ENCODE measurements around the gene CTAG2.

- no peak for TF ChIP-seq CTCF (IDR thresholded peaks at IDR 0.05; ENCODE audit: poor library complexity, severe bottlenecking)
- TF ChIP-seq RAD21 (conservative IDR thresholded peaks at IDR 0.05), result no peak
- TF ChIP-seq SMC3 (conservative IDR thresholded peaks at IDR 0.05; ENCODE audit: poor library complexity), result no peak
- TF ChIP-seq REST (IDR thresholded peaks at IDR 0.05; ENCODE audit: borderline replicate concordance), result no peak
- TF ChIP-seq EP300 (conservative IDR thresholded peaks at IDR 0.05; ENCODE audit: poor library complexity, severe bottlenecking), result no peak
- TF ChIP-seq POLR2AphosphoS5 (IDR thresholded peaks at IDR 0.05), result no peak
- TF ChIP-seq EZH2 (IDR thresholded peaks at IDR 0.05; ENCODE audit: borderline replicate concordance, insufficient read depth, low read length, poor library complexity, severe bottlenecking), result no peak
- TF ChIP-seq TAF1 (IDR thresholded peaks at IDR 0.05; ENCODE audit: low read depth), result no peak
Measured at GRCh38 chrX:154654925-154655324, 1.5 kb upstream of the CTAG2 start.
